22Rv1 (cell line): Measurements from ENCODE around the gene NEK10.
A peak's percentile ranks its signal among the peaks of the same experiment; 100 is the strongest.

ENCODE experiments used
- H3K27ac ChIP-seq: fragments of 450-650 bp; 2 replicates; pipeline ENCODE4 v1.5.1; 2017
- CTCF ChIP-seq: fragments of 450-650 bp; IDR thresholded peaks from 2 replicates; pipeline ENCODE4 v1.5.1; 2017; ENCODE audit warnings: mild to moderate bottlenecking
- ZFX ChIP-seq: fragments of 450-650 bp; IDR thresholded peaks from 2 replicates; pipeline ENCODE4 v1.6.1; 2017; ENCODE audit warnings: antibody characterized with exemption, borderline replicate concordance

Gene NEK10

GRCh38 chr3:27202959-27203358 is 166.2 kb downstream of the NEK10 start:
- TF ChIP-seq CTCF (no peak), ZFX (no peak)
- H3K27ac ChIP-seq: no peak overlapping the region

GRCh38 chr3:27201492-27201891 is 167.7 kb downstream of the NEK10 start:
- no peak for TF ChIP-seq ZFX
- no peak for TF ChIP-seq CTCF
- H3K27ac ChIP-seq: peak overlapping the region; percentile 56

GRCh38 chr3:27200721-27201489 is 168.3 kb downstream of the NEK10 start:
- H3K27ac ChIP-seq: peak overlapping the region; percentile 56
- TF ChIP-seq CTCF (no peak), ZFX (no peak)

GRCh38 chr3:27194861-27195483 is 174.2 kb downstream of the NEK10 start:
- no peak overlapping the region for H3K27ac ChIP-seq

GRCh38 chr3:27193056-27193455 is 176.1 kb downstream of the NEK10 start:
- H3K27ac ChIP-seq: no peak overlapping the region
- TF ChIP-seq CTCF: no peak
- TF ChIP-seq ZFX: no peak

More at GRCh38 chr3:27194861-27195483, 174.2 kb downstream of the NEK10 start:
- no peak for TF ChIP-seq ZFX
- TF ChIP-seq CTCF: no peak

GRCh38 chr3:27186013-27186412 is 183.2 kb downstream of the NEK10 start:
- TF ChIP-seq CTCF: no peak
- TF ChIP-seq ZFX: no peak
- no peak overlapping the region for H3K27ac ChIP-seq

- TF ChIP-seq CTCF (no peak), ZFX (no peak)
- H3K27ac ChIP-seq: no peak overlapping the region
Observed at GRCh38 chr3:27185231-27185989, 183.8 kb downstream of the NEK10 start.
